BJ (cell line): ENCODE measurements around the gene SNU13. TPM values are rescaled to one million over a fixed set of nuclear protein-coding genes. Genes with fewer than 3 reads are reported as not detected.
"Not testable (repeated sequence)": the region's sequence is repeated elsewhere in the genome, so short reads cannot be mapped to it uniquely, and the experiment has no call there.

Experiments
- CTCF ChIA-PET: fragments of 350-600 bp; formaldehyde crosslinking; extraction: SDS; loops from one replicate; lab custom pipeline; 2021; ENCODE audit warnings: antibody characterized with exemption, inconsistent platforms; lab: Yijun Ruan, JAX
- POLR2A ChIA-PET: fragments of 300-600 bp; sonication (Branson Sonifier 250); formaldehyde crosslinking; extraction: SDS; loops from one replicate; lab custom pipeline; 2021; ENCODE audit warnings: antibody characterized with exemption; lab: Charles Lee
- DNase-seq: peaks from one replicate; pipeline ENCODE4 v3.0.0-alpha.2; 2011; ENCODE audit warnings: low read depth
- H3K27me3 ChIP-seq: 2 replicates; pipeline ENCODE4 v1.6.0; 2011; ENCODE audit warnings: low read length; ENCODE audit not compliant: control insufficient read depth, insufficient read depth
- H3K36me3 ChIP-seq: 2 replicates; pipeline ENCODE4 v1.5.1; 2011; ENCODE audit warnings: low read length; ENCODE audit not compliant: control insufficient read depth, insufficient read depth
- H3K4me3 ChIP-seq: 2 replicates; pipeline ENCODE4 v1.5.1; 2011; ENCODE audit warnings: low read depth, mild to moderate bottlenecking, control low read depth, low read length
- CTCF ChIP-seq: IDR thresholded peaks from 2 replicates; pipeline ENCODE4 v1.5.1; 2011; ENCODE audit warnings: low read depth, mild to moderate bottlenecking, control low read depth, inconsistent platforms, low read length, moderate library complexity; ENCODE audit not compliant: insufficient read depth
- polyA plus RNA-seq: library from polyadenylated mRNA; depleted of rRNA; stranded (reverse); fragments of >200 nt; gene quantifications from 2 replicates; pipeline ENCODE4 v1.2.3, GENCODE V29; 2011

Gene SNU13
- polyA plus RNA-seq, 1 experiment: 327 TPM

GRCh38 chr22:41687901-41688364 lies 734 bp downstream of the SNU13 start:
- no peak for DNase-seq
- Histone ChIP-seq H3K36me3 (0 out of 2 replicates have a peak, but pooled peaks cover 2% of the 10 kb centered on the region), H3K4me3 (peak overlapping the region; percentile 82), H3K27me3 (no peaks in the 10 kb centered on the region)
- POLR2A ChIA-PET: interaction anchor here (0.6 to 1.6 kb wide), 3 partner anchors 9 to 45 kb away, joined by 3 to 5 read pairs (median 3); no protein-coding TSS in a partner anchor
- CTCF ChIA-PET: interaction anchor here (0.6 to 3.9 kb wide), 6 partner anchors 9 to 253 kb away, joined by 3 to 23 read pairs (median 6); partner anchors contain the start of gene POLR3H
- TF ChIP-seq CTCF: no peak

GRCh38 chr22:41686890-41687289 lies 1.8 kb downstream of the SNU13 start:
- CTCF ChIA-PET: interaction anchor here (1.6 to 3.9 kb wide), 4 partner anchors 10 to 254 kb away, joined by 3 to 23 read pairs (median 12); partner anchors contain the start of gene POLR3H
- DNase-seq, POLR2A ChIA-PET, H3K4me3 ChIP-seq, H3K36me3 ChIP-seq, H3K27me3 ChIP-seq: not testable (repeated sequence)

- ChIA-PET CTCF (interaction anchor here (1.2 kb wide), 1 partner anchor 13 kb away, joined by 7 read pairs; no protein-coding TSS in a partner anchor), POLR2A (no interaction called here)
Measured at GRCh38 chr22:41684194-41684593, 4.5 kb downstream of the SNU13 start.

GRCh38 chr22:41683616-41684015 lies 5.1 kb downstream of the SNU13 start:
- ChIA-PET POLR2A (no interaction called here), CTCF (interaction anchor here (1.2 kb wide), 1 partner anchor 13 kb away, joined by 7 read pairs; no protein-coding TSS in a partner anchor)
- TF ChIP-seq CTCF: no peak
- H3K36me3 ChIP-seq: peaks cover 2% of the 10 kb centered on the region
- H3K4me3 ChIP-seq: no peak overlapping the region
- H3K27me3 ChIP-seq: no peaks in the 10 kb centered on the region
- no peak for DNase-seq

More at GRCh38 chr22:41684194-41684593, 4.5 kb downstream of the SNU13 start:
- peaks cover 2% of the 10 kb centered on the region; the same call in 1 of the 2 replicates for H3K36me3 ChIP-seq
- DNase-seq: no peak
- H3K27me3 ChIP-seq: no peaks in the 10 kb centered on the region
- H3K4me3 ChIP-seq: no peak overlapping the region
- TF ChIP-seq CTCF: no peak

- peaks cover 4% of the 10 kb centered on the region for H3K36me3 ChIP-seq
- CTCF ChIA-PET: no interaction called here
- H3K27me3 ChIP-seq: no peaks in the 10 kb centered on the region
- no peak overlapping the region; the same call in 1 of the 2 replicates for H3K4me3 ChIP-seq
- POLR2A ChIA-PET: no interaction called here
- no peak for TF ChIP-seq CTCF
- no peak for DNase-seq
Measured at GRCh38 chr22:41683052-41683451, 5.6 kb downstream of the SNU13 start.
